DMS79 (cell line): ENCODE measurements around the gene ZFAND3.
"Not testable (repeated sequence)": the region's sequence is repeated elsewhere in the genome, so short reads cannot be mapped to it uniquely, and the experiment has no call there.

Experiments
- DNase-seq: peaks from one replicate; lab custom pipeline; 2025; lab: John Stamatoyannopoulos, UW

Gene ZFAND3

DNA sequence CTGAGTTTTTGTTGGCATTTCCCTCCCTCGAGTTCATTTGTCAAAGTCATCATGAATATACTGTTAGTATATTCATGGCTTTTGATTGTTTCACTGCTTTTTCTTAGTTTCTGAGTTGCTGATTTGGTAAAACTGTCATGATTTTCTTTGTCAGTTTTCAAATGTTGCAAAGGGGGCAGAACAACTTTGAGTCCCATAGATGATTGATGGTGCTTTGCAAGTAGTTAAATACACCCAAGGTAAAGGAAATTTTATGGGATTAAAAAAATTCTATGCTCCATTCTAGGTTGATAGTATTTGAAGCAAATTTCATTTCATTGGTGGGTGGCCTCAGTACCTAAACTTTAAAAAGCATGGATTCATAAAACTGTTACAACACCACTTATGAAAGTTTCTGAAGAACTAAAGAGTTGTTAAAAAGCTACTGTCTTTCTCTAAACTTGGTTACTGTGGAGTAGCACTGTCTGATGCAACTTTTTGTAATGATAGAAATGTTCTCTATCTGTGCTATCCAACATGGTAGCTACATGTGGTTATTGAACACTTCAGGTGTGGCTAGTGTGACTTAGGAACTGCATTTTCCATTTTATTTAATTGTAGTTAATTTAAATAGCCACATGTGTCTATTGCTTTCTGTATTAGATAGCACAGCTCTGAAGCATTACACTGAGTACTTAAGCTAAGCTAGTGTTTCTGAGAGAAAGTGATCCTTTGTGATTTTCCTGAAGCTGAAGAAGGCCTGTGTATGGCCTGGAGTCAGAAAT, 153.6 kb downstream of the ZFAND3 start:
- DNase-seq = no peak

DNA sequence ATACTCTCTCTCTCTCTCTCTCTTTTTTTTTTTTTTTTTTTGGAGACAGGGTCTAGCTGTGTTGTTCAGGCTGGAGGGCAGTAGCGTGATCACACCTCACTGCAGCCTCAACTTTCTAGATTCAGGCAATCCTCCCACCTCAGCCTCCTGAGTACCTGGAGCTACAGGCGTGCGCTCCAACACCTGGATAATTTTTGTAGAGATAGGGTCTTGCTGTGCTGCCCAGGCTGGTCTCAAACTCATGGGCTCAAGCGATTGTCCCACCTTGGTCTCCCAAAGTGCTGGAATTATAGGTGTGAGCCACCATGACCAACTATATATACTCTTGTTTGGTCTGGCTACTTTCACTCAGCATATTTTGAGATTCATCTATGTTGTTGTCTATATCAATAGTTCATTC, 154.9 kb downstream of the ZFAND3 start:
- no peak for DNase-seq

DNA sequence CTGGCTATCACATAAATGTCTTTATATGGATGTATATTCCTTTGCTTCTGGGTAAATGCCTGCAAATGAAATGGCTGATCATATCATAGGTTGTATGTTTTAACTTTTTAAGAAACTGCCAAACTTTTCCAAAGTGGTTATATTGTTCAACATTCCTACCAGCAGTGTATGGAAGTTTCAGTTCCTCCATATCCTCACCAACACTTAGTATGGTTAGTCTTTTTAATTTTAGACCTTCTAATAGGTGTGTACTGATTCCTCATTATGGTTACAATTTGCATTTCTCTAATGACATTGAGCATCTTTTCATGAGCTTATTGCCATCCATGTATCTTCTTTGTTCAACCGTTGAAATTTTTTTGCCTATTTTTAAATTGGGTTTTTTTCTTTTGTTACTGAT, 155.4 kb downstream of the ZFAND3 start:
- DNase-seq = no peak

DNA sequence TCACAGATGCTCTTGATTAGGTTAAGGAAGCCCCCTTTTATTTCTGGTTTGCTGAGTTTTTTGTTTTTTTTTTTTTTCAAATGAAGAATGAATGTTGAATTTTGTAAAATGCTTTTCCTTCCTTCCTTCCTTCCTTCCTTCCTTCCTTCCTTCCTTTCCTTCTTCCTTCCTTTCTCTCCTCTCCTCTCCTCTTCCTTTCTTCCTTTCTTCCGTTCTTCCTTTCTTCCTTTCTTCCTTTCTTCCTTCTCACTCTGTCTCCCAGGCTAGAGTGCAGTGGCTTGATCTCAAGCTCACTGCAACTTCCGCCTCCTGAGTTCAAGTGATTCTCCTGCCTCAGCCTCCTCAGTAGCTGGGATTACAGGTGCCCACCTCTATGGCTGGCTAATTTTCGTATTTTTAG, 158.2 kb downstream of the ZFAND3 start:
- no peak for DNase-seq

DNA sequence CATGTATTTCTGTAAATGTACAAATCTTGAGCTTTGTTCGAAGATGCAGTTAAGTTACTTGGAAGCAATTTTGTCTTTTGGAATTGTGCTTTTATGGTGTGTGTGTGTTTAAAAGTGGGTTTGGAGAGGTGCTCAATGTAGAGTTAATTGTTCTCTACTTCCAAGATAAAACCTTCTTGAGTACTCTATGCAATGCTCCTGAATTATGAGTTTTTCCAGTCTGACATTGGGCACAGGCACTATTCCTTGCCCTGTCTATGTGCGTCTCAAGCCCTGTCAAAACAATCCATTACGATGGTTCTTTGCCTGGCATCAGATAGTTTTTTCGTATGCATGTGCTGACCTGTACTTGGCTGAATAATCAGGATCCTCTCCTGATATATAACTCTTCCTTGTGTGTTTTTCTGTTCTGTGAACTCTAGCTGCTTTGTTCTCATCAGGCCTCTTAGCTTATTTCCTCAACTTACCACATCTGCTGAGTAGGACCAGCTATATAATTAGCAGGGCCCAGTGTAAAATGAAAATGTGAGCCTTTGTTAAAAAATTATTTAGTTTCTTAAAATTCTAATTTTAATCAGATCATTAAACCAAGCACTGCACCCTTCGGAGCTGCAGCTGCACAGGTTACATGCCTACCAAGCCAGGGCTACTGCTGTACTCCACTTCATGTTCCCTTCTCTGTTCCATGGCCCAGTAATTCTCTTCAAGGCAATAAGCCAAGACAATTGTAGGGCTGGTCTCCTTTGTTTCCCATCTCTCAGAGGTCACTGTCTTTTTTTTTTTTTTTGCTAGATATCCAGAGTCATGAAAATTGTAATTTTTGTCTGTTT, 160.1 kb downstream of the ZFAND3 start:
- peak; percentile 86 for DNase-seq

DNA sequence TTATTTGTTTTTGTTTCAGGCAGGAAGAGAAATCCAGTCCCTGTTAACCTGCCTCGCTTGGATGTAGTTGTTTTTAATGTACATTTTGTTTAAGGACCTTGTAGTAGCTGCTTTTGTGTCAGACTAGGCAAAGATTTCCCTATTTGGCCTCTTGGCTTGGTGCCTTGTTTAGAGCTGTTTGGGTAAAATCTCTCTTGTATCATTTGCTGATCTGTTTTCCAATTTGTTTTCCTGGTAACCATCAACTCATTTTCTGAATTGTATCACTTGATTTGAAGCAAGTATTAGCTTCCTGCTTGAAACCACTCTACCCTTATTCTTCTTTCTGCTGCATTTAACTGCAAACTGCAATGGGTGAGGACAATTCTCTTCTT, 160.7 kb downstream of the ZFAND3 start:
- DNase-seq = peak; percentile 87

DNA sequence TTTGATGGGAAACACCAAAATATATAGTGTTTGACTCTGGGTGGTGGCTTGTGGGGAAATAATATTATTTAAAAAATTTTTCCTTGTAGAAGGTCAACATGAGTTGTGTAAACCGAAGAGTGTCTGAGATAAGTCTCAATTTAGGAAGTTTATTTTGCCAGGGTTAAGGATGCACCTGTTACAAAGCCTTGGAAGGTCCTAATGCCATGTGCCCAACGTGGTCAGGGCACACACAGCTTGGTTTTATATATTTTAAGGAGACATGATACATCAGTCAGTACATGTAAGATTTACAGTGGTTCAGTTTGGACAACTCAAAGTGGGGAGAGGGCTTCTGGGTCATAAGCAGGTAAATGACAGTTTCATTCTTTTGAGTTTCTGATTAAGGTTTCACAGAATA, 162.1 kb downstream of the ZFAND3 start:
- DNase-seq = no peak

DNA sequence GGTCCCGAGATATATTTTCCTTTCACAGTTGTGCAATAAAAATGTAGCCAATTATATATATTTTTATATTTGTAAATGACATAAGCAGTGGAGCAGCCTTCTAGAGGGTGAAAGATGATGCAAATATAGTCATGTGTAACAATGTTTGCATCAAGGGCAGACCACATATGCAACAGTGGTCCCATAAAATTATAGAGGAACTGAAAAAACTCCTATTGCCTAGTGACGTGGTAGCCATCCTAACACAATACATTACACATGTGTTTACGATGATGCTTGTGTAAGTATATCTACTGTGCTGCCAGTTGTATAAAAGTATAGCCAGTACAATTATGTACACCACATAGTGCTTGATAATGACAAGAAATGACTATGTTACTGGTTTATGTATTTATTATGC, 162.8 kb downstream of the ZFAND3 start:
- DNase-seq = no peak

DNA sequence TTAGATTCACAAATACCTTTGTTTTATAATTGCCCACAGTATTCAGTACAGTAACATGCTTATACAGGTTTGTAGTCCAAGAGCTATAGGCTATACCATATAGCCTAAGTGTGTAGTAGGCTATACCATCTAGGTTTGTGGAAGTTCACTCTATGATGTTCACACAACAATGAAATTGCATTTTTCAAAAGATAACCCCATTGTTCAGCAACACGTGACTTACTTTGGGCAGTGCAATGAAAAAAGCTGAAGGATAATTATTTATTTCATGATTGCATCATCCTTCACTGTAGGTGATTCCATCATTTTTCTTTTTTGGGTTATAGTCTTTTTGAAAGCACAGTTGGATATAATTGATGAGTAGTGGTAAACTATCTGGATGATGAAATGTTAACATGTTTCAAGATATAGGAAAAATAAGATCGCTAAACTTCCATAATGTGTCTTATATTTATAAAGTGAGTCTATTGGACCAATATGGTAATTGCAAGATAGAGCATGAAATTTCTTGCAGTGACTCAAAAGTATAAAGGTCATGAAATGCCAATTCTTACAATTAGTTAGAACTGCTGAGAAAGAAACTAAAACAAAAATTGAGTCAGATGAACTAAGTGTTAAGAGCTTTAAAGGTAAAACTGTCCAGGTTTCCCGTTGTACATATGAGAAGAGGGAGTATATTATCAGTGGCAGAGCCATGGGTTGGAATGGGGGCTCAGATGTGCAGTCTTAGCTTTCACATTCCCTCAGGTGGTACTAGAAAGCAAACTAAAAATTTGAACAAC, 164.4 kb downstream of the ZFAND3 start:
- no peak for DNase-seq

DNA sequence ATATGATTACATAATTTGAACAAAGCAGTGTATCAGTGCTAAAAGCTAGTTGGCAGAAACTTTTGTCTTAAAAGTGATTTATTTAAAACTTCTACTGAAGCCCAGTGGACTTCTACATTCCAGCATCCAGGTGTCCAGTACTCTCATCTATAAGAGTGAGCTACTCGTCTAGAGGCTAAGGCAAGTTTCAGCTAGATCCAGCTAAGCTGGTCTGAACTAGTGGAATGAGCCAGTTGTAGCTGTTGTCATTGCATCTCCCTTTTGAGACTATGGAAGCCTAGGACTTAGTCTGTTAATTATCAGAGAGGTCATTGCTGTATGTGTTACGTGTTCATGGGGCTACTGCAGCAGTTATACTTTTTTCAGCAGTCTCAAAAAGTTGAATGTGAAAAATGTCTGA, 165.1 kb downstream of the ZFAND3 start:
- DNase-seq = no peak

DNA sequence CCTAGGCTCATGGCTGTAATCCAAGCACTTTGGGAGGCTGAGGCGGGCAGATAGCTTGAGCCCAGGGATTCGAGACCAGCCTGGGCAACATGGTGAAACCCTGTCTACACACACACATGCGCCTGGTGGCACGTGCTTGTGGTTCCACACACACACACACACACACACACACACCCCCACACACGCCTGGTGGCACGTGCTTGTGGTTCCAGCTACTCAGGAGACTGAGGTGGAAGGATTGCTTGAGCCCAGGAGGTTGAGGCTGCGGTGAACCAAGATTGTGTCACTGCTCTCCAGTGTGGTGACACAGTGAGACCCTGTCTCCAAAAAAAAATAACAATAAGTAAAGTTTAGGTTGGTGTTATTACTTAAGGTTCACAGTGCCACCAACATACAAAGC, 165.8 kb downstream of the ZFAND3 start:
- DNase-seq = no peak

DNA sequence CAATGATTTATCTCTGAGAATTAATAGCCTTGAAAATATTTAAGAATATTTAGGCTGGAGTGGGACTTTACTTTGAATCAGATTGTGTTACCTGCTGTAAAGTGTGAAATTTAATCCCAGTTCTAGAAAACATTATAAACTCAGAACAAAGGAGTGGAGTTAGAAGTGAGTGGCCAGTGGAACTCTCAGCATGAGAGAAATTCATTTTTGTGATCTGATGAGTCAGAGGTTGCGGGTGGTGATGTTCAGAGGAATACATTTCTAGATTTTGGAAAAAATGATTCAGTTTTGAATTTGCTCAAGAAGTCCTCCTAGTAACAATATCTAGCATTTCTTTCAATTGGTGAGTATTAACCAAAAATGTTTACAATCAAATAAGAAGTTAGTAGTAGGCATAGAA, 167.5 kb downstream of the ZFAND3 start:
- no peak for DNase-seq

DNA sequence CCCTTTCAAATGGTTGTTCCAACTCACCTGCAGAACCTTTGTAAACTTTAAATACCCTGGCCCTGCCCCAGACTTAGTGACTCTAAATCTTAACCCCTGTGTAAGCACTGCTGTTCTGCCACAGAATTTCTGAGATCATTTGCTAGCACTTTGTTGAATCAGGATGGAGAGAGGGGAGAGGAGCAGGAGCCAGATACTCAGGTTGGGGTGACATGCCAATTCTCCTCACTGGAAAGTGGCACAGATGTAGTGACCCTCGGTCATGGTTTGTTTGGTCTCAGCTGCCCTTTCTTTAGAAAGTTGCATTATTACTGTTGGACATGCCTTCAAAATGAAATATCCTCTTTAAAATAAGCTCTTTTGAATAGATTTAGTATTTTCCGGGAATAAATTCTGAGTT, 168.0 kb downstream of the ZFAND3 start:
- no peak for DNase-seq

DNA sequence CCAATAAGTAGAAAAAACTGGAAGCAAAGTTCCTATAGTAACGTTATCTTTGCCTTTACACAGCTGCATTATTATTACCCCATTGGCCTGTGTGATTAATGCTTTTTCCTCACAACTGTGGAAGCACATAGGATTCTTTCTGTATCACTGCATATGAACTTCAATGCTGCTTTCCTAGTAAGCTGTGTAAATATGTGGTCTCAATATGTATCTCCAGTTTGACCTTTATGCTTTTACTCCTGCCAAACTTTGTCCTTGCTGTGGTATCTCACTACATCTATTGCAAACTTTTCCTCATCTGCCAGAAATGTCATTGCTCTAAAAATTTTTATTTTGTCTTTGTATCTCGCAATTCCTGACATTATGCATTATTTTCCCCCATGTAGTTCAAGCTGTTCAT, 168.6 kb downstream of the ZFAND3 start:
- no peak for DNase-seq

DNA sequence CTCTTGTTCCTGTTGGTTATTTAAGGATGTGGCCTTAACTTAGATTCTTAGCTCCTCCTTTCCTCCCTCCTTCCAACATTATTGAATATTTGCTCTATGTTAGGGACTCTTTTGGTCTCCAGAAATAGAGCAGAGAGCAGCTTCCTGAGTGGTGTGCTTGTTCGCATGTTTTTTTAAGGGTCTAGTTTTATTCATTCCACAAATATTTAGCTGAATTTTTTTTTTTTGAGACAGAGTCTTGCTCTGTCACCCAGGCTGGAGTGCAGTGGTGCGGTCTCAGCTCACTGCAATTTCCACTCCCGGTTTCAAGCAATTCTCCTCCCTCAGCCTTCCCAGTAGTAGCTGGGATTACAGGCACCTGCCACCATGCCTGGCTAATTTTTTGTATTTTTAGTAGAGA, 169.2 kb downstream of the ZFAND3 start:
- DNase-seq = no peak

DNA sequence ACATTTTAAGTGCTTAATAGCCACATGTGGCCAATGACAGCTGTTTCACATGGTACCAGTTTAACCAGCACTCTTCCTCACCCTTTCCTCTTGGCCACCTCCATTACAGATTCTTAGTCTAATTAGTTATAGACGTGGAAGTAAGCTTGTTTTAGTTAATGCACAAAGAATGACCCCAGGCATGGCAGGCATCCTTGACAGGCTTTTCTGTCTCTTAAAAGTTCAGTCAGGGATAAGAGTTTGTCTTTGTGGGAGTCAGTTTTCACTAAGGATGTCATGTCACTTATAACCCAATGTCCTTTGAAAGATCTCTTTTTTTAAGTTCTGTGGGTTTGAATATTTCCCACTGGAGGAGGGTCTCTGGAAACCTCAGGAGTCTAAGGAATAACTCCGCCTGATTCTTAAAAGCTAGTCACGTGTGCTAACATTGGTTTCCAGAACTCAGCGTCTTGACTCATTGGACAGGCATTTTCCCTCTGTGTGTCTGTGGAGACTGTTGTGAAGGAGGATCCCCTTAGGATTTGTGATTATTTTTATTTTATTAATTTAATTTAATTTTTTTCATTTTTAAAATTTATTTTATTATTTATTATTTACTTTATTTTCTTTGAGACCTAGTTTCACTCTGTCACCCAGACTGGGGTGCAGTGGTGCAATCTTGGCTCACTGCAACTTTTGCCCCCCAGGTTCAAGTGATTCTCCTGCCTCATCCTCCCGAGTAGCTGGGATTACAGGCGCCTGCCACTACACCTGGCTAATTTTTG, 171.4 kb downstream of the ZFAND3 start:
- DNase-seq = no peak

DNA sequence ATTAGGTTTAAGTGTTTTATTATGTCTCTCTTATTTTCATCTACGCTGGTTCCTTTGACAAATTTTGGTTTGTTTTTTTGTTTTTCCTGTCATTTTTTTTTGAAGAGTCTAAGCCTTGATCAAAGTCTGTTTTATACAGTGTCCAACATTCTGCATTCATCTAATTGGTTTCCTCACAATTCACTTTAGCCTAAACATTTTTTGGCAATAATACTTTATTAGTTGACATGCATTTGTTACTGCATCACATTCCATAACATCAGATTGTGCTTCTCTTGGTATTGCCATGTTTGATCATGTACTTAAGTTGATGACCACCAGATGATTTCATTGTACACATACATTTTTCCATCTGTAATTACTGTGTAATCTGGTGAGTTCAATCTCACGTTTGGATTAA, 173.2 kb downstream of the ZFAND3 start:
- DNase-seq = no peak

DNA sequence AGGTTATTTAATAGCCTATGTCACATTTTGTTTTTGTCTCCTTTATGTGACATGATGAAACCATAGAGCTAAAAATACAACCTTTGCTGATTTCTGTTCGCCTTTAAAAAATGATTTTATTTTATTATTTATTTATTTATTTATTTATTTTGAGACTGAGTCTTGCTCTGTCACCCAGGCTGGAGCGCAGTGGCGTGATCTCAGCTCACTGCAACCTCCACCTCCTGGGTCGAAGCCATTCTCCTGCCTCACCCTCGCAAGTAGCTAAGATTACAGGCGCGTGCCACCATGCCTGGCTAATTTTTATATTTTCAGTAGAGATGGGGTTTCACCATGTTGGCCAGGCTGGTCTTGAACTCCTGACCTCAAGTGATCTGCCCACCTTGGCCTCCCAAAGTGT, 173.7 kb downstream of the ZFAND3 start:
- DNase-seq = not testable (repeated sequence)

DNA sequence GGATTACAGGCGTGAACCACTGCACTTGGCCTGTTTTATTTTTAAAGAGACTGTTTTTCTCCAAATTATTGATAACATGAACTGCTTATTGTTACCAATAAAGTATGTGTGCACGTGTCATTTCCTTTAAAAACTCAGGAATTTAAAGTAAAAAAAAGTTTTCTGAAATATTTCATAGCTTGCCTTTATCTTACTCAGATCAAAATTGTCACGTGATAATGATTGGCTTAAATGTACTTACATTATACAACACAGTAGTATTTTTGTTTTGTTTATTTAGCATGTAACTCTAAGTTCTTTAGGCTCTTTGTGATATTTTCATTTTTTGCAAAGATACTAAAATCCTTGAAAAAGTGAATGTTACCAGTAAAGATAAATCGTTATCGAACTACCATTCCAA, 174.1 kb downstream of the ZFAND3 start:
- no peak for DNase-seq

DNA sequence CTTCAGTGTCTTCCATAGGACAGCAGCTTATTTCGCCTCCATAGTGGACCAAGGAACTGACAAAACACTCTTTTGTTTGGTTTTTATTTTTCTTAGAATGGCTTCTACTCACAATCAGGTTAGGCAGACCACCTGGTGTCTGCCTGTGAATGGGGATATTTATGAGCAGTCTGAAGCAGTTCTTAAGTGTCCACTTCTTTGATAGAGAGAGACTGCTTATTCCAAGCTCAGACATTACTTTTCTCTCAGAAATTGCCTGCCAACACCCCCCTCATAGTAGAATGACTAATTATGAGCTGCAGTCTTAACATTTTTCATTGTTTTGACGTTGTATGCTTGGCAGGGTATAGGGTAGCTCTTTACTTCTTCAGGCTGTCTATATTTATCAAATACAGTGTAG, 174.7 kb downstream of the ZFAND3 start:
- peak; percentile 88 for DNase-seq

DNA sequence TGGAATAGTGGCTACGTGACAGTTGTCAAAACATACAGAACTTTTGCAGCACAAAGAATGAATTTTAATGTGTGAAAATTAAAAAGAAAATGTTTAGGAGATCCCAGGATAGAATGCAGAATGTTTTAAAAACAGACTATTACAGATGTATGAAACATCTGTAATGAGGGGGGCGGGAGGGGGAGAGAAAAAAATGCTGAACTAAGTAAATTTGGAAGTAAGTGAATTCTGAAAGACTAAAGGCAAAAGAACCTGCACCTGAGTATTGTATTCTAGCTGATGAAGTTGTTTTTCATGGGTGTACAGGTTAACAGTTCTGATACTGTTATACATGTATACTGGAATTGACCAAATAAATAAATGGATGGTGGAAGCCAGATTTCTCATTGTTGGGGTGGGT, 178.8 kb downstream of the ZFAND3 start:
- DNase-seq = no peak

DNA sequence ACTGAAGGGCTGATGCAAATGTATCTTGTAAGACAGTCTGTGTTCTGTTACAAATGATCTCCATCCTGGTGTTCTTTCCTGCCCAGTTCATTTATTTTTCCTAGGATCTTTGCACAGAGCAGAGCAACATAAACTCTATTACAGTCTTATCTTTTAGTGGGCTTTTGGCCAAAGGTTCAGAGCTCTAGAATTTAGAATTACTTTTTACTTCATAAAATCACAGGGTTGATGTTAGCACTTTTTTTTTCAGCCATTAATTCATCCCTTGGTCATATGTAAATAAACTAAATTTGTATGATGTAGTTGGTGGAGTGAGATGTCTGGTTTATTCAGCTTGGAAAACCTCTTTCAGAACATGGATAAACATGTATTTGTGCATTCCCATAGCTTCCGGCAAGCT, 181.9 kb downstream of the ZFAND3 start:
- DNase-seq = no peak
